HL-60 (cell line): ENCODE data around the gene KLK13.

Source experiments
- CTCF ChIP-seq: IDR thresholded peaks from one replicate; pipeline ENCODE4 v1.5.1; 2011; ENCODE audit warnings: low read length, control low read depth, inconsistent platforms; ENCODE audit not compliant: insufficient read depth
- POLR2AphosphoS5 ChIP-seq: IDR thresholded peaks from 2 replicates; pipeline ENCODE4 v1.6.1; 2012; ENCODE audit warnings: low read depth
- SPI1 ChIP-seq: IDR thresholded peaks from 2 replicates; pipeline ENCODE4 v1.6.1; 2012; ENCODE audit warnings: low read depth, mild to moderate bottlenecking, borderline replicate concordance
- TF ChIP-seq, protein P1 (sequence below): IDR thresholded peaks from 2 replicates; pipeline ENCODE4 v1.6.1; 2012; ENCODE audit warnings: low read depth; ENCODE audit not compliant: insufficient replicate concordance

GRCh38 chr19:51075998-51076397, 11.1 kb upstream of the KLK13 start:
- no peak for TF ChIP-seq CTCF
- TF ChIP-seq POLR2AphosphoS5, result no peak
- no peak for TF ChIP-seq SPI1
- TF ChIP-seq, protein P1, sequence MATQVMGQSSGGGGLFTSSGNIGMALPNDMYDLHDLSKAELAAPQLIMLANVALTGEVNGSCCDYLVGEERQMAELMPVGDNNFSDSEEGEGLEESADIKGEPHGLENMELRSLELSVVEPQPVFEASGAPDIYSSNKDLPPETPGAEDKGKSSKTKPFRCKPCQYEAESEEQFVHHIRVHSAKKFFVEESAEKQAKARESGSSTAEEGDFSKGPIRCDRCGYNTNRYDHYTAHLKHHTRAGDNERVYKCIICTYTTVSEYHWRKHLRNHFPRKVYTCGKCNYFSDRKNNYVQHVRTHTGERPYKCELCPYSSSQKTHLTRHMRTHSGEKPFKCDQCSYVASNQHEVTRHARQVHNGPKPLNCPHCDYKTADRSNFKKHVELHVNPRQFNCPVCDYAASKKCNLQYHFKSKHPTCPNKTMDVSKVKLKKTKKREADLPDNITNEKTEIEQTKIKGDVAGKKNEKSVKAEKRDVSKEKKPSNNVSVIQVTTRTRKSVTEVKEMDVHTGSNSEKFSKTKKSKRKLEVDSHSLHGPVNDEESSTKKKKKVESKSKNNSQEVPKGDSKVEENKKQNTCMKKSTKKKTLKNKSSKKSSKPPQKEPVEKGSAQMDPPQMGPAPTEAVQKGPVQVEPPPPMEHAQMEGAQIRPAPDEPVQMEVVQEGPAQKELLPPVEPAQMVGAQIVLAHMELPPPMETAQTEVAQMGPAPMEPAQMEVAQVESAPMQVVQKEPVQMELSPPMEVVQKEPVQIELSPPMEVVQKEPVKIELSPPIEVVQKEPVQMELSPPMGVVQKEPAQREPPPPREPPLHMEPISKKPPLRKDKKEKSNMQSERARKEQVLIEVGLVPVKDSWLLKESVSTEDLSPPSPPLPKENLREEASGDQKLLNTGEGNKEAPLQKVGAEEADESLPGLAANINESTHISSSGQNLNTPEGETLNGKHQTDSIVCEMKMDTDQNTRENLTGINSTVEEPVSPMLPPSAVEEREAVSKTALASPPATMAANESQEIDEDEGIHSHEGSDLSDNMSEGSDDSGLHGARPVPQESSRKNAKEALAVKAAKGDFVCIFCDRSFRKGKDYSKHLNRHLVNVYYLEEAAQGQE, result no peak
